GM20000 (cell line): ENCODE measurements around the gene INHBB.
A peak's percentile ranks its signal among the peaks of the same experiment; 100 is the strongest.

Experiments
- DNase-seq: peaks from one replicate; pipeline ENCODE4 v3.0.0; 2012; ENCODE audit warnings: low spot score
- TF ChIP-seq, protein P1 (sequence below): IDR thresholded peaks from 2 replicates; pipeline ENCODE4 v1.5.1; 2012; ENCODE audit warnings: mild to moderate bottlenecking, control low read depth; ENCODE audit errors: extremely low read depth, missing control alignments

Gene INHBB

DNA sequence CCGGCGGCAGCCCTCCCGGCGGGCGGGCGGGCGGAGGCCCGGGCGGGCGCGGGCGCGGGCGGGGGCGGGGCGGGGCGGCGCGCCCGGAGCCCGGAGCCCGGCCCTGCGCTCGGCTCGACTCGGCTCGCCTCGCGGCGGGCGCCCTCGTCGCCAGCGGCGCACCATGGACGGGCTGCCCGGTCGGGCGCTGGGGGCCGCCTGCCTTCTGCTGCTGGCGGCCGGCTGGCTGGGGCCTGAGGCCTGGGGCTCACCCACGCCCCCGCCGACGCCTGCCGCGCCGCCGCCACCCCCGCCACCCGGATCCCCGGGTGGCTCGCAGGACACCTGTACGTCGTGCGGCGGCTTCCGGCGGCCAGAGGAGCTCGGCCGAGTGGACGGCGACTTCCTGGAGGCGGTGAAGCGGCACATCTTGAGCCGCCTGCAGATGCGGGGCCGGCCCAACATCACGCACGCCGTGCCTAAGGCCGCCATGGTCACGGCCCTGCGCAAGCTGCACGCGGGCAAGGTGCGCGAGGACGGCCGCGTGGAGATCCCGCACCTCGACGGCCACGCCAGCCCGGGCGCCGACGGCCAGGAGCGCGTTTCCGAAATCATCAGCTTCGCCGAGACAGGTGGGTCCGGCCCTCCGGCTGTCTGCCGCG lies at the start of gene INHBB:
Gene INHBB, plus strand, starts transcription at position 111 of the 641 bp plus-strand sequence. Its CDS starts 53 bp downstream, at position 164.
- DNase-seq, result peak; percentile 54
- TF ChIP-seq, protein P1, sequence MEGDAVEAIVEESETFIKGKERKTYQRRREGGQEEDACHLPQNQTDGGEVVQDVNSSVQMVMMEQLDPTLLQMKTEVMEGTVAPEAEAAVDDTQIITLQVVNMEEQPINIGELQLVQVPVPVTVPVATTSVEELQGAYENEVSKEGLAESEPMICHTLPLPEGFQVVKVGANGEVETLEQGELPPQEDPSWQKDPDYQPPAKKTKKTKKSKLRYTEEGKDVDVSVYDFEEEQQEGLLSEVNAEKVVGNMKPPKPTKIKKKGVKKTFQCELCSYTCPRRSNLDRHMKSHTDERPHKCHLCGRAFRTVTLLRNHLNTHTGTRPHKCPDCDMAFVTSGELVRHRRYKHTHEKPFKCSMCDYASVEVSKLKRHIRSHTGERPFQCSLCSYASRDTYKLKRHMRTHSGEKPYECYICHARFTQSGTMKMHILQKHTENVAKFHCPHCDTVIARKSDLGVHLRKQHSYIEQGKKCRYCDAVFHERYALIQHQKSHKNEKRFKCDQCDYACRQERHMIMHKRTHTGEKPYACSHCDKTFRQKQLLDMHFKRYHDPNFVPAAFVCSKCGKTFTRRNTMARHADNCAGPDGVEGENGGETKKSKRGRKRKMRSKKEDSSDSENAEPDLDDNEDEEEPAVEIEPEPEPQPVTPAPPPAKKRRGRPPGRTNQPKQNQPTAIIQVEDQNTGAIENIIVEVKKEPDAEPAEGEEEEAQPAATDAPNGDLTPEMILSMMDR, result no peak

DNA sequence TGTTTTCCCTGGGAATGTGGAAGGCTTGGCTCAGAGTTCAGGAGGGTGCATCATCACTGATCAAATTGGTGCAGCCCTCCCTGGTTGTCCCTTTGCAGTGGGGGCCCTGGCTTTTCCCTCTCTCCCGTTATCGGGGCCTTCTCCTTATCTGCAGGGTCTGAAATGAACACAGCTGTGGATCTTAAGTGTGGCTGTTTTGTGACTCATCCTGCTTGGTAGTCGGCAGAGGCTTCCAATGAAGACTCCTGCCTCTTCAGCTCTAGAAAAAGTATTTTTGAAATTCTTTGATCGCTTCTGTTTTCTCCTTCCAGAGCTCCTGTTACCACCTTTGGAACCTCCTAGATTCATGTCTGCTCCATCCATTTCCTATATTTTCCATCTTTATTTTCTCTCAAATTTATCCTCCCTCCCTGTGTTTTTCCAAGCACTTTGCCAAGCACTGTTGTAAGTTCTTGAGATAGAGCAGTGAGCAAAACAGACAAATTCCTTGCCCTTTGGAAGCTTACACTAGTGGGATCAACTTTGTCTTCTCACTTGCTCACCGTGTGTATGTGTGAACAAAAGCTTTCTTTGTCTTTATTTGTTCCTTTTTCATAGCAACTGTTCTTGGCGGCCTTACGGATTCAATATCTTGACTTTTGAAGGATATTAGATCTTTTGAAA lies 47.6 kb upstream of the INHBB start:
- DNase-seq, result no peak

DNA sequence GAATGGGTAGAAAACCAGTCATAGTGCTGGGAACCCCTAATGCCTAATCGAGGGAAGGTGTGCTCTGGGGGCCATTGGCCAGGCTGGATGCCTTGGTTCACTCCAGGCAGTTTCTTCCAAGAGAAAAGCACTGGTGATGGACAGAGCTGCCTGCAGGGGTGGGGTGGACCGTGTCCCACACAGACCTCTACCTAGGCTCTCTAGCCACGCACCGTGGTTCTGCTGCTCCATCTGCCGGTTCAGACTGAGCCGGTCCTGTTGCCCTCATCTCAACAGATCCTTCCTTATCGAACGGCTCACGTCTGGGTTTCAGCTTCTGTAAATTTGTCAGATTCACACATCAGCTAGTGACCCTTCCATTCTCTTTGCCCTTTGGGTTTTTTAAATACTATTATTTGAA lies 46.9 kb upstream of the INHBB start:
- DNase-seq, result no peak
- TF ChIP-seq, protein P1, result no peak

More for the DNA sequence above, 47.6 kb upstream of the INHBB start:
- TF ChIP-seq, protein P1, result no peak

DNA sequence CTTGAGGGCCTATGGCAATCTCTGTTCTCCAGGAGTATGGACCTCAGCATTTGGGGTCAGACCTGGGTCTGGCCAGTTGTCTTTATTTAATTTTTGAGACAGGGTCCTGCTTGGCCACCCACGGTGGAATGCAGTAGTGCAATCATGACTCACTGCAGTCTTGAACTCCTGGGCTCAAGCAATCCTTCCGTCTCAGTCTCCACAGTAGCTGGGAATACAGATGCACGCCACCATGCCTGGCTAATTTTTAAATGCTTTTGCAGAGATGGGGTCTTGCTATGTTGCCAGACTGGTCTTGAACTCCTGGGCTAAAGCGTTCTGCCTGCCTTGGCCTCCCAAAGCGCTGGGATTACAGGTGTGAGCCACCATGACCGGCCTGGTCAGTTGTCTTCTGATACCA lies 46.4 kb upstream of the INHBB start:
- DNase-seq, result no peak

DNA sequence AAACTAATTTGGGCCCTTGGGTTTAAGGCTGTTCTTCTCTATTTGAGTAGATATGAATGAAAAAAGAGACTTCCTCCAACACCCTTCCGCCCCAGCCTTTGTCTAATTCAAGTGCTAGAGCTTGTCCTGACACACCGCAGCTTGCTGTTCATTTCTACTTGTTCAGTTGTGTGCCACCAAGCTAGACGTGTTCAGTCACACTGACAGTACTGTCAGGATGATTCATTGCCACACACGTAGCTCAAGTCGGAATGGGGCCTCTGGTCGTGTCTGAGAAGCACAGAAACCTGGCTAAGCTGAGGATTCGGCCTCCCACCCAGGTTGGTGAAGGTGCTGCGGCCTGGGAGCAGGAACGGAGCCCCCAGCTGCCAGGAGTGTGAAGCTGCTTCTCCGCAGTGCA lies 45.6 kb upstream of the INHBB start:
- TF ChIP-seq, protein P1, result no peak
- DNase-seq, result no peak

More for the DNA sequence above, 46.4 kb upstream of the INHBB start:
- TF ChIP-seq, protein P1, result no peak

DNA sequence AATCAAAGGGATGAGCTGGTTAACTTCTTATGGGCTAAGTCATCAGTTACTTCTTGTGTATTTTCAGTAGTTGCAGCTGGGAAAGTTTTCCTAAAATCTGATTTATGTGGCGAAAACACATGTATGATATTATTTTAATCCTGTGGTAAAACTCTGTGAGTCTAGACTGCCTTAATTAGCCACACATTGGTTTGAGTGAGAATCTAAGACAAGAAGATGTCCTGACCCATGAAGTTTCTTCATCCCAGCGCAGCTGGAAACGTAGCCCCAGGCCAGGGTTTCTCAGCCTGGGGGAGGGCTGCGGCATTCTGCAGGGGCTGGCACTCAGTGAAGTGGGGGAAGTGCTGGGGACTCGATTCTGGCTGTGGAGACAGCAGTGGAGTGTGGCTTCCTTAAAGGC lies 44.7 kb upstream of the INHBB start:
- TF ChIP-seq, protein P1, result no peak
- no peak for DNase-seq

DNA sequence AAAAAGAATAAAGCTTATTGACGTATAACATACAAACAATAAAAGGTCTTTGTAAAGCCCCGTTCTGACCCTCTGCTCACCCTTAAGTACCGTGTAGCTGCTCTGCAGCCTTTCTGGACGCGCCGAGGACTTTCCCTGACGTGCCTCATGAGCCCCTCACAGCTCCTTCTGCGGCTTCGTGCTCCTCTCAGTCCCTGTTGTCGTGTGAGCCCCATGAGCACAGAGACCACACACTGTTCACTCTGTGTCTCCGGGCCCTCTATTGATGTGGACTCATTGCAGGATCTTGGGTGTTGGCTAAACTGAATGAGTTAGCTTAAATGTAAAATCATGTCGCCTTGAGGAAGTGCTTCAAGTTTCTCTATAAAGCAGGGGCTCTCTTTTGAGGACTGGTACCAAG lies 43.6 kb upstream of the INHBB start:
- DNase-seq, result no peak
- TF ChIP-seq, protein P1, result no peak
